GM12872 (cell line): ENCODE results near the gene KCNJ5.

Experiments used
- TF ChIP-seq, protein P1 (sequence below): IDR thresholded peaks from 3 replicates; pipeline ENCODE4 v1.5.1; 2011; ENCODE audit warnings: low read depth, mild to moderate bottlenecking, low read length, moderate library complexity; ENCODE audit not compliant: insufficient read depth

Gene KCNJ5

GRCh38 chr11:128891913-128892398 lies 800 bp downstream of the KCNJ5 start:
- TF ChIP-seq, protein P1, sequence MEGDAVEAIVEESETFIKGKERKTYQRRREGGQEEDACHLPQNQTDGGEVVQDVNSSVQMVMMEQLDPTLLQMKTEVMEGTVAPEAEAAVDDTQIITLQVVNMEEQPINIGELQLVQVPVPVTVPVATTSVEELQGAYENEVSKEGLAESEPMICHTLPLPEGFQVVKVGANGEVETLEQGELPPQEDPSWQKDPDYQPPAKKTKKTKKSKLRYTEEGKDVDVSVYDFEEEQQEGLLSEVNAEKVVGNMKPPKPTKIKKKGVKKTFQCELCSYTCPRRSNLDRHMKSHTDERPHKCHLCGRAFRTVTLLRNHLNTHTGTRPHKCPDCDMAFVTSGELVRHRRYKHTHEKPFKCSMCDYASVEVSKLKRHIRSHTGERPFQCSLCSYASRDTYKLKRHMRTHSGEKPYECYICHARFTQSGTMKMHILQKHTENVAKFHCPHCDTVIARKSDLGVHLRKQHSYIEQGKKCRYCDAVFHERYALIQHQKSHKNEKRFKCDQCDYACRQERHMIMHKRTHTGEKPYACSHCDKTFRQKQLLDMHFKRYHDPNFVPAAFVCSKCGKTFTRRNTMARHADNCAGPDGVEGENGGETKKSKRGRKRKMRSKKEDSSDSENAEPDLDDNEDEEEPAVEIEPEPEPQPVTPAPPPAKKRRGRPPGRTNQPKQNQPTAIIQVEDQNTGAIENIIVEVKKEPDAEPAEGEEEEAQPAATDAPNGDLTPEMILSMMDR, result no peak

GRCh38 chr11:128892866-128893565 lies 1.9 kb downstream of the KCNJ5 start:
- TF ChIP-seq, protein P1, result no peak

DNA sequence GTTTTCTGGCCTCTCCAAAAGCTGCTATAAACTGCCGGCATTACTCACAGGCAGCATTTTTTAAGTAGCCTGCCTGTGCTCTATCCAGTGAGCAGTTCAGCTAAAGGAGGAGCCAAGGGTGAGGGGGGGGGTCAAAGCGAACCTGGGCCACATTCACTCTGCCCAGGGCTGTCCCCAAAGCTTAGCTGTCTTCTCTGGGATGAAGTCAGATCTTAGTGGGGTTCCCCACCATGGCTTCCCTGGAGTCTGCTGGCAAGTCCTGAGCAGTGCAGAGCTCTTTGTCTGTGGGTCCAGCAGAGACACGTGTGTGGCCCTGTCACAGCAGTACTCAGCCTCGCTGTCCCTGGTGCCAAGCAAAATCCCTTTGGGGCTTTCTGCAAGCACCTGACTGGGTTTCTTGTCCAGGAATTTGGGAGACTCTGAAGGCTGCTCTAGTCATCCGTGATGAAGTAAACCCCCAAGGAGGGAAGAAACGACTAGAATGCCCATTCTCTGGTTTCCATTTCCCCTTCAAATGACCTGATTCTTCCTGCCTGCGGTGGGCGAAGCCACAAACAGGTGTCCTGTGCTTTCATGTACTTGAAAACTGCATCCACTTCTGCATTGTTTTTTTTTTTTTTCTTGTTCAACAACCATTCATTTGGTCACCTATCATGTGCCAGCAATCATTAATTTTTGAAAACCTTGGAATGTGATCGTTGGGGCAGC lies 2.6 kb downstream of the KCNJ5 start:
- TF ChIP-seq, protein P1, result no peak

DNA sequence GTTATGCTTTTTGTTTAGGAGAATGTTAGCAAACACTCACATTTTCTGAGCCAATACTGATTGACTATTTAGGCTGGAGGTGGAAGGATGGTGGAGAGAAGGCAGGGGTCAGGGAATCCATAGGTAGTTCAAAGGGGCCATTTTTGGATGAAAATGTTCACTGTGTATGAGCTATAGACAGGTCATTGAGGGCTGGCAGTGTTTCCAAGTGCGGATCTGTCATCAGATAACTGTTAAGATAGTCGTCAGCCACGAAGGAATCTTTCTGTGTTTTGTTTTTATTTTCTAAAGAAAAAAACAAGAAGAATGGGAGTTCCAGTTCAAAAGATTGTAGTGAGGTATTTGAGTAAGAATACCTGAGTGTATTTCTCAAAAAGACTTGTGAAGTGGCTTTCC lies 3.1 kb downstream of the KCNJ5 start:
- TF ChIP-seq, protein P1, result no peak

DNA sequence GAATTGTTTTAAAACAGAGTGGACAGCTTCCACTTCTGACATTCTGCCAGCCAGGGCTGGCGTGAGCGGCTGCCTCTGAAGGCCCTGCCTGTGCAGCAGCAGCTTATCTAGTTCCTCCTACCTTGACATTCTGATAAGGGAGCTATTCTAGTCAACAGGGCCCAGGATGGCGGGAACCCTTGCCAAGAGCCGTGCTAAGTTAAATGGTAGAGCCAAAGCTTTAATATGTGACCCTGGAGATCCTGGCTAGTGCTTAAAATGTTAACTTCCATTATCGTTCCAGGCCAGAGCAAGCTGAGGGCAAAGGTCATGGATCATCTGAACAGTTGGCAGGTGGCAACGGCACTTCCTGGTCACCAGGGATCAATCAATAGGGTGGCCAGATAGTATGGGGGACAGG lies 3.5 kb downstream of the KCNJ5 start:
- TF ChIP-seq, protein P1, result no peak

GRCh38 chr11:128895526-128895925 lies 4.4 kb downstream of the KCNJ5 start:
- TF ChIP-seq, protein P1, result no peak

DNA sequence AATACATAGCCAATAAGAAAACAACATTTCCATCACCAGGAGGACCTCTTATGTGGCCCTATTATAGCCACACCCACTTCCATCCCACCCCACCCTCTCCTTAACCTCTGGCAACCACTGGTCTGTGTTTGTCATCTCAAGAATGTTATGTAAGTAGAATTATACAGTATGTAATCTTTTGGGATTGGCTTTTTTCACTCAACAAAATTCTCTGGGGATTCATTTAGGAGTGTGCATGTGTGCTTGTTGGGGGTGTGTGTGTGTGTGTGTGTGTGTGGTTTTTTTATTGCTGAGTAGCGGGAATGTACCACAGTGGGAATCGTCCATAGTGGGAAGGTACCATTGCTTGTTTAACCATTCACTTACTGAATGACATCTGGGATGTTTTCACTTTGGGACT lies 5.2 kb downstream of the KCNJ5 start:
- TF ChIP-seq, protein P1, result no peak
